Psoas muscle (tissue), 8 donors: Measurements from ENCODE around the gene FAM83G. TPM values are rescaled to one million over a fixed set of nuclear protein-coding genes. Genes with fewer than 3 reads are reported as not detected.

Experiments
- ATAC-seq, 4 donors: fragments of 200-7000 bp; cut with Tn5 transposase; one replicate each; pipeline ENCODE4 v1.9.1; 2020; ENCODE audit warnings: moderate library complexity in 3 of 4, mild to moderate bottlenecking in 2 of 4
- DNase-seq, 2 donors: peaks; one replicate each; pipeline ENCODE4 v3.0.0-alpha.2; 2020
- H3K27ac ChIP-seq: fragments of 200-600 bp; one replicate; pipeline ENCODE4 v1.8.0; 2022
- H3K27me3 ChIP-seq, 3 donors: fragments of 200-600 bp in 1 of 3; one replicate each; pipeline versions ENCODE4 v1.6.1 to v1.8.0; 2013 to 2022; ENCODE audit warnings: low read length in 2 of 3, mild to moderate bottlenecking in 2 of 3, moderate library complexity in 1 of 3; ENCODE audit not compliant: insufficient read depth in 3 of 3
- H3K36me3 ChIP-seq, 2 donors: fragments of 200-600 bp in 1 of 2; one replicate each; pipeline versions ENCODE4 v1.6.1 to v1.8.0; 2013 to 2022; ENCODE audit warnings: low read depth in 1 of 2, mild to moderate bottlenecking in 1 of 2, moderate library complexity in 1 of 2; ENCODE audit not compliant: insufficient read depth in 1 of 2
- H3K4me1 ChIP-seq: fragments of 200-600 bp; one replicate; pipeline ENCODE4 v1.8.0; 2022
- H3K4me3 ChIP-seq: fragments of 200-600 bp; one replicate; pipeline ENCODE4 v1.8.0; 2022; ENCODE audit warnings: mild to moderate bottlenecking
- H3K9me3 ChIP-seq: fragments of 200-600 bp; one replicate; pipeline ENCODE4 v1.8.0; 2022
- WGBS, 3 donors: extraction: QIAGEN DNeasy Blood & Tissue Kit; methylation state at CpG; one replicate each; pipeline versions ENCODE4 v1.1.6 to v1.1.7; 2013; 5-methylcytosine and 5-hydroxymethylcytosine counted together
- intact Hi-C, 2 donors: fragments of 100-400 bp; cut with DNase I; formaldehyde crosslinking; loops; one replicate each; pipeline versions ENCODE4 v1.11.0 to v1.14.2; 2022
- polyA plus RNA-seq, 3 donors: library from polyadenylated mRNA; stranded (reverse); fragments of 200-250 nt; gene quantifications; one replicate each; pipeline ENCODE4 v1.2.3, GENCODE V29; 2013
- total RNA-seq, 4 donors: library from RNA; stranded (reverse); fragmentation: NEBNext Ultra II Directional in 2 of 4; extraction: Animal tissue kit (Norgen Biotek cat#: 25700) in 2 of 4; gene quantifications; one replicate each; pipeline versions ENCODE4 v1.2.1 to v1.2.4, GENCODE V29; 2021 to 2023
- TF ChIP-seq, protein P1 (sequence below): fragments of 200-600 bp; IDR thresholded peaks from one replicate; pipeline ENCODE4 v1.8.0; 2022; ENCODE audit warnings: antibody characterized with exemption
- donor health status: healthy with polysubstance abuse.
- donor health status: DM: no; HTN: no; CAD: no; lungs with moderate emphysema.
- donor health status: Bipolar disorder and iron deficiency.
- donor health status: healthy.
- donor health status: DM: yes; HTN: yes; CAD: no.
- donor health status: DM: no; HTN: no; CAD: no.
- donor health status: DM: no; HTN: no; CAD: no.
- donor health status: DM: yes; HTN: yes; CAD: no.

Gene FAM83G
- total and polyA plus RNA-seq, 7 donors = 7.0 to 65.6 (median 9.2) TPM

DNA sequence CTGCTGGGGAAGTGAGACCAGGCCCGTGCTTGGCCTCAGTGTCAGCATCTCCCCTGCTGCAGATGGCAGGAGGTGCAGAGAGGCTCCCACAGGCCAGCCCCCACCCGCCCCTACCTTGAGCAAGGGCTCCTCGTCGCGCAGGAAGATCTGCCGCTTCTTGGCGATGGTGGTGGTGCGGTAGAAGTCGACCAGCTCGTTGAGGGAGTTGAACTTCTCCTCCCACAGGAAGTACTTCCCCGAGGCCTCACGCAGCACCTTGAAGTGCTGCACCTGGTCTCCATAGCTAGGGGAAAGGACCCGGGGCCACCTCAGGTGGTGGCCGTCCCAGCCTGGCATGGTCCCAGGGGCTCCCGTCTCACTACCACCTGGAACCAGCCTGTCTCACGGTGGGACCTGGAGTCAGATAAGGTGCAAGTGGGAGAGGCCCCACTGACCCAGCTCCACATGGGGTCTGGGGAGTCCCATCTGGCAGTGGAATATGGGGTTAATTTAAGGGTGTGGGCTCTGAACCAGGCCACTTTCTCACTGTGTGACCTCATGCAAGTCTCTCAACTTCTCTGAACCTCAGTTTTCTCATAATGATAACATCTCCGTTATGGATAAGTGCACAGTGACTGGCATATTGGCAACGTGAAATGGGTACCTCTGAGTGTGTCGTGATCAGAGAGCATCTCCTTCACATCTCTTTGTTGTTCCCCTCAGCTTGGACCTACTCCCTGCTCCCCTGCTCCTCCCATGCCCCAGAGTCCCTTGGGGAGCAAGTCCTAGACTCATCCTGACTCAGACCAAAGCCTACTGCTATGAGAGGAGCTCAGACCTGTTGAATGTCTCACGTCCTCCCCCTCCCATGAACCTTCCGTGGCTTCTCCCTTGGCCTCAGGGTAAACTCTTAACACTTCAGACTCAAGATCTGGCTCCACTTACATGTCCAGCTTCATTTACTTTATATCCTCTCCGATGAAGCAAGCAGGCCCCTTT, 19.8 kb upstream of the FAM83G start:
- H3K4me1 ChIP-seq = no peaks in the 10 kb centered on the region
- H3K9me3 ChIP-seq = no peaks in the 10 kb centered on the region
- TF ChIP-seq, protein P1, sequence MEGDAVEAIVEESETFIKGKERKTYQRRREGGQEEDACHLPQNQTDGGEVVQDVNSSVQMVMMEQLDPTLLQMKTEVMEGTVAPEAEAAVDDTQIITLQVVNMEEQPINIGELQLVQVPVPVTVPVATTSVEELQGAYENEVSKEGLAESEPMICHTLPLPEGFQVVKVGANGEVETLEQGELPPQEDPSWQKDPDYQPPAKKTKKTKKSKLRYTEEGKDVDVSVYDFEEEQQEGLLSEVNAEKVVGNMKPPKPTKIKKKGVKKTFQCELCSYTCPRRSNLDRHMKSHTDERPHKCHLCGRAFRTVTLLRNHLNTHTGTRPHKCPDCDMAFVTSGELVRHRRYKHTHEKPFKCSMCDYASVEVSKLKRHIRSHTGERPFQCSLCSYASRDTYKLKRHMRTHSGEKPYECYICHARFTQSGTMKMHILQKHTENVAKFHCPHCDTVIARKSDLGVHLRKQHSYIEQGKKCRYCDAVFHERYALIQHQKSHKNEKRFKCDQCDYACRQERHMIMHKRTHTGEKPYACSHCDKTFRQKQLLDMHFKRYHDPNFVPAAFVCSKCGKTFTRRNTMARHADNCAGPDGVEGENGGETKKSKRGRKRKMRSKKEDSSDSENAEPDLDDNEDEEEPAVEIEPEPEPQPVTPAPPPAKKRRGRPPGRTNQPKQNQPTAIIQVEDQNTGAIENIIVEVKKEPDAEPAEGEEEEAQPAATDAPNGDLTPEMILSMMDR = no peak
- no peak overlapping the region for H3K4me3 ChIP-seq
- no peaks in the 10 kb centered on the region for H3K36me3 ChIP-seq
- ATAC-seq (no peak), DNase-seq (peak; percentile 11 to 39)
- intact Hi-C loops = loop anchor here in 1 of 2 donors (10.0 kb wide), 1 partner anchor 60 kb away; no protein-coding TSS in a partner anchor
- WGBS, 3 donors = 83 to 87% (median 84%) methylated on average over 21 to 22 of the region's 22 CpGs
- H3K27ac ChIP-seq = no peak overlapping the region
- H3K27me3 ChIP-seq = no peaks in the 10 kb centered on the region

DNA sequence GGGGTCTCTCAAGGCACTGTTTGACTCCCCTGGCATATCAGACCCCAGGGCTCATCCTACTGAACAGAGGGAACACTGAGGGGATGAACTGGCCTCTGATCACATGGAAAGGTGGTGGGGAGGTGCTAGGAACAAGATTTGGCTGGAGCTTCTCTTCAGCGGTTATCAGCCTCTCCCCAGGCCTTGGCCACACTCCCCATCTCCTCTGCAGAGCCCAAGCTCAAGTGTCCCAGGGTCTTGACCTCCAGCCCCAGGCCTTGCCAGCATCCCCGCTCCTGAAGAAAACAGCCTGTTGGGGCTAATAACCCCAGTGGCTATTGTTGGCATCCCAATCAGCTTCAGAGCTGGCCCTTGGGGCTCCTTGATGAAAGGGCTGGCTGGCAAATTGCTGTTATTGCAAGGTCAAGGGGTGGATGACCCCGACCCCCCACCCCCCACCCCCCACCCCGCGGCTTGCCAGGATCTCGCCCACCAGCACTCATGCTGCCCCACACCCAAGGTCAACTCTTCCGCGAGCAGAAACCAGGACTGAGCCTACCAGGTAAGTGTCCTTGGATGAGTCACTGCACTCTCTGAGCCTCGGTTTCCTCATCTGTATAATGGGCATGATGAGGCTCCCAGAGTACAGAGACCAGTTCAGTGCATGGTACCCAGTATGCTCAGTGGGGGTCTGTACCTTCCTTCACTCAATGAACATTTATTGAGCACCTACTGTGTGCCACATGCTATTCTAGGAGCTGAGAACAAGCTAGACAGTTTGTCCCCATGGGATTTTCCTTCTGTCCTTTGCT, 18.8 kb upstream of the FAM83G start:
- Histone ChIP-seq H3K36me3 (no peaks in the 10 kb centered on the region), H3K4me3 (no peak overlapping the region), H3K4me1 (no peaks in the 10 kb centered on the region), H3K27ac (no peak overlapping the region), H3K9me3 (no peaks in the 10 kb centered on the region), H3K27me3 (no peaks in the 10 kb centered on the region)
- intact Hi-C loops = loop anchor here in 1 of 2 donors (10.0 kb wide), 1 partner anchor 59 kb away; no protein-coding TSS in a partner anchor
- TF ChIP-seq, protein P1 = no peak
- no peak for ATAC-seq
- 78 to 86% (median 84%) methylated on average over 9 of the region's 9 CpGs for WGBS, 3 donors
- DNase-seq = no peak

DNA sequence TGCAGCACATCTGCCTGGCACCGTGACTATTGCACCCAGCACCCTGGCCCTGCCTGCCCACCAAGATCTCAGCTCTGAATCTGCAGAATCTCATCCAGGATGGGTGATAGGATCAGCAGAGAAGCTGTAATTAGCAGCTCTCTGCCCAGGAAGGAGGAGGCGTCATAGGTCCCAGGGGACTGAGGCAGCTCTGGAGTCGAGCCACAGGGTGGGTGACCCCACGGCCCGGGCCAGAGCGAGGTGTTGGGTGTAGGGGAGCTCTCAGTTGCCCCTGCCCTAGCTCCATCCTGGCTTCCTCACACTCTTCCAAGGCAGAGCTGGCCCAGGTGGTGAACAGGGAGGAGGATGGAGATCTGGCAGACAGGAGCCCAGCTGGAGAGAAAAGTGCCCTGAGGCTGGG, 18.2 kb upstream of the FAM83G start:
- no peak overlapping the region for H3K4me3 ChIP-seq
- 79 to 97% (median 85%) methylated on average over 5 to 6 of the region's 6 CpGs for WGBS, 3 donors
- intact Hi-C loops = loop anchor here in 1 of 2 donors (10.0 kb wide), 1 partner anchor 58 kb away; no protein-coding TSS in a partner anchor
- no peaks in the 10 kb centered on the region for H3K9me3 ChIP-seq
- no peaks in the 10 kb centered on the region for H3K36me3 ChIP-seq
- no peaks in the 10 kb centered on the region for H3K4me1 ChIP-seq
- TF ChIP-seq, protein P1 = no peak
- DNase-seq (peak; percentile 4 to 39), ATAC-seq (no peak)
- H3K27me3 ChIP-seq = no peaks in the 10 kb centered on the region
- no peak overlapping the region for H3K27ac ChIP-seq

DNA sequence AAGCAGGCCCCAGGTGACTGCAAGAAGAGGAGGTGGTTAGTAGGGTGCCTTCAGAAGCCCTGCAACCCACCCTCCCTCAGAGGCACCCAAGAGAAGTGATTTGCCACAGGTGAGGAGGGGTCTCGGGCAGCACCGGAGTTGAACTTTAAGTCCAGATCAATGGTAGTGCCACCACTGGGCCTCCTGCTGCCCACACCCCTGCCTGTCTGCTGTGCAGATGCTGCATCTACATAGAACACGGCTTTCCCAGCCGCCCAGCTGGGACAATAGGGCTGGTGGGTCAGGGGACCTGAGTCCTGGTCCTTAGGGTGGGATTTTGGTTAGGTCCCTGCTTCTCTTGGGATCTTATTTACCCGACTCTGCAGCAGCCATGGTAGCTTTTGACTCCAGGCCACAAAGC, 17.6 kb upstream of the FAM83G start:
- H3K4me3 ChIP-seq = no peak overlapping the region
- DNase-seq (peak in 1 of 2 donors; percentile 7), ATAC-seq (no peak)
- H3K27me3 ChIP-seq = no peaks in the 10 kb centered on the region
- H3K4me1 ChIP-seq = no peaks in the 10 kb centered on the region
- H3K27ac ChIP-seq = no peak overlapping the region
- intact Hi-C loops = loop anchor here in 1 of 2 donors (10.0 kb wide), 1 partner anchor 57 kb away; no protein-coding TSS in a partner anchor
- 89 to 95% (median 93%) methylated on average over 5 of the region's 5 CpGs for WGBS, 3 donors
- TF ChIP-seq, protein P1 = no peak
- H3K9me3 ChIP-seq = no peaks in the 10 kb centered on the region
- H3K36me3 ChIP-seq = no peaks in the 10 kb centered on the region
